CD4-positive, alpha-beta memory T cell (primary cell): ENCODE data around the gene MAP3K20. TPM values are rescaled to one million over a fixed set of nuclear protein-coding genes. Genes with fewer than 3 reads are reported as not detected.
"Not testable (repeated sequence)": the region's sequence is repeated elsewhere in the genome, so short reads cannot be mapped to it uniquely, and the experiment has no call there.

Experiments used
- CTCF ChIA-PET: fragments of 350-600 bp; sonication (Branson Sonifier 250); formaldehyde crosslinking; loops from one replicate; lab custom pipeline; 2021; ENCODE audit warnings: inconsistent platforms; ENCODE audit not compliant: partially characterized antibody; lab: Charles Lee
- POLR2A ChIA-PET: fragments of 350-600 bp; sonication (Branson Sonifier 250); formaldehyde crosslinking; loops from one replicate; lab custom pipeline; 2021; ENCODE audit not compliant: partially characterized antibody; lab: Charles Lee
- DNase-seq, 5 donors: peaks; one replicate each; pipeline versions ENCODE4 v3.0.0 to v3.0.0-alpha.2; 2020 to 2022; ENCODE audit warnings: mixed read lengths in 1 of 5
- H3K27ac ChIP-seq: one replicate; pipeline ENCODE4 v1.7.0; 2013; ENCODE audit warnings: low read depth, low read length
- H3K27me3 ChIP-seq: 2 replicates; pipeline ENCODE4 v1.7.0; 2013; ENCODE audit warnings: mild to moderate bottlenecking, low read length, moderate library complexity; ENCODE audit not compliant: insufficient read depth
- H3K36me3 ChIP-seq: 2 replicates; pipeline ENCODE4 v1.7.0; 2013; ENCODE audit warnings: mild to moderate bottlenecking, low read length, moderate library complexity; ENCODE audit not compliant: insufficient read depth
- H3K4me1 ChIP-seq: 2 replicates; pipeline ENCODE4 v1.7.0; 2013; ENCODE audit warnings: mild to moderate bottlenecking, low read length, moderate library complexity; ENCODE audit not compliant: insufficient read depth
- H3K4me3 ChIP-seq, 2 donors: one replicate each; pipeline ENCODE4 v1.7.0; 2013; ENCODE audit warnings: low read length in 2 of 2, mild to moderate bottlenecking in 1 of 2
- H3K9me3 ChIP-seq, 2 donors: one replicate each; pipeline ENCODE4 v1.7.0; 2013; ENCODE audit warnings: low read length in 2 of 2, control low read depth in 1 of 2; ENCODE audit not compliant: control insufficient read depth in 1 of 2
- H3K27ac Mint-ChIP-seq, 7 donors: one replicate each; pipeline ENCODE4 v1.8.0; 2020 to 2021; ENCODE audit warnings: mixed read lengths in 7 of 7, mild to moderate bottlenecking in 6 of 7, inconsistent platforms in 3 of 7, moderate library complexity in 3 of 7
- H3K27me3 Mint-ChIP-seq, 2 donors: one replicate each; pipeline ENCODE4 v1.8.0; 2020 to 2021; ENCODE audit warnings: mixed read lengths in 2 of 2
- H3K36me3 Mint-ChIP-seq, 2 donors: one replicate each; pipeline ENCODE4 v1.8.0; 2020 to 2021; ENCODE audit warnings: mixed read lengths in 2 of 2, inconsistent platforms in 1 of 2, mild to moderate bottlenecking in 1 of 2
- H3K4me1 Mint-ChIP-seq, 4 donors: one replicate each; pipeline ENCODE4 v1.8.0; 2020 to 2021; ENCODE audit warnings: mixed read lengths in 4 of 4, mild to moderate bottlenecking in 1 of 4
- H3K4me3 Mint-ChIP-seq, 8 donors: one replicate each; pipeline ENCODE4 v1.8.0; 2020 to 2021; ENCODE audit warnings: mixed read lengths in 8 of 8, mild to moderate bottlenecking in 7 of 8, moderate library complexity in 6 of 8, inconsistent platforms in 3 of 8
- H3K9me3 Mint-ChIP-seq, 8 donors: one replicate each; pipeline ENCODE4 v1.8.0; 2020 to 2021; ENCODE audit warnings: mixed read lengths in 8 of 8, mild to moderate bottlenecking in 5 of 8, inconsistent platforms in 3 of 8, moderate library complexity in 1 of 8
- intact Hi-C: fragments of 100-400 bp; cut with micrococcal nuclease; formaldehyde crosslinking; loops from one replicate; pipeline ENCODE4 v1.15.1; 2023
- polyA plus RNA-seq, 2 donors: library from polyadenylated mRNA; unstranded; fragments of 300-500 nt; fragmentation: Illumina TruSeq; gene quantifications; one replicate each; pipeline ENCODE4 v1.2.3, GENCODE V29; 2021
- total RNA-seq, 2 experiments: library from RNA; stranded (reverse); gene quantifications; one replicate each; pipeline ENCODE4 v1.2.3, GENCODE V29; 2021

MAP3K20 gene
- total and polyA plus RNA-seq, 4 experiments from 2014 or later, result 0.67 to 2.5 (median 0.82) TPM

GRCh38 chr2:173174339-173174738 lies 98.7 kb downstream of the MAP3K20 start:
- H3K36me3 ChIP-seq, H3K4me1 Mint-ChIP-seq, intact Hi-C loops, POLR2A ChIA-PET, DNase-seq, H3K27ac Mint-ChIP-seq, H3K4me3 ChIP-seq, H3K9me3 ChIP-seq, H3K27ac ChIP-seq, H3K4me3 Mint-ChIP-seq, H3K9me3 Mint-ChIP-seq, H3K27me3 ChIP-seq, H3K4me1 ChIP-seq, H3K27me3 Mint-ChIP-seq, H3K36me3 Mint-ChIP-seq: not testable (repeated sequence)
- CTCF ChIA-PET, result interaction anchor here (1.0 kb wide), 1 partner anchor 146 kb away, joined by 3 read pairs; no protein-coding TSS in a partner anchor

GRCh38 chr2:173175222-173175621 lies 99.6 kb downstream of the MAP3K20 start:
- no peak overlapping the region for H3K4me3 Mint-ChIP-seq
- ChIA-PET CTCF (interaction anchor here (1.0 kb wide), 1 partner anchor 147 kb away, joined by 3 read pairs; no protein-coding TSS in a partner anchor), POLR2A (no interaction called here)
- H3K36me3 Mint-ChIP-seq, result no peaks in the 10 kb centered on the region
- H3K4me1 Mint-ChIP-seq, result no peaks in the 10 kb centered on the region
- Histone ChIP-seq H3K4me1 (no peaks in the 10 kb centered on the region), H3K4me3 (no peak overlapping the region), H3K27me3 (no peaks in the 10 kb centered on the region), H3K9me3 (no peaks in the 10 kb centered on the region), H3K27ac (no peak overlapping the region), H3K36me3 (no peaks in the 10 kb centered on the region)
- no peak overlapping the region for H3K27ac Mint-ChIP-seq
- no peak for DNase-seq
- intact Hi-C loops, result no loop called here
- peaks cover 2 to 3% of the 10 kb centered on the region in 2 donors for H3K27me3 Mint-ChIP-seq
- peaks cover 0 to 4% (median 0%) of the 10 kb centered on the region in 8 donors for H3K9me3 Mint-ChIP-seq

DNA sequence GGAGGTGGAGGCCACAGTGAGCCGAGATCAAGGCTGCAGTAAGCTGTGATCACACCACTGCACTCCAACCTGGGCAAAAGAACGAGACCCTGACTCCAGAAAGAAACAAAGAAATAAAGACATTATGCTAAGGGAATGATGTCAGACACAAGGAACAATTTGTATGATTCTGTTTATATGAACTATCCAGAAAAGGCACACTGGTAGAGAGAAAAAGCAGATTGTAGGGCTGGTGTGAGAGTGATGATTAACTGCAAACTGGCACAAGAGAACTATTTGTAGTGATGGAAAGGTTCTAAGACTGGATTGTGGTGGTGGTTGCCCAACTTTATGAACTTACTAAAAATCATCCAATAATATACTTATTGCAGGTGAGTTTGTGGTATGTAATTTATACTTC lies 106.3 kb downstream of the MAP3K20 start:
- Mint-ChIP-seq H3K36me3 (no peaks in the 10 kb centered on the region), H3K9me3 (peaks cover 0 to 8% (median 4%) of the 10 kb centered on the region in 8 donors), H3K27me3 (peaks cover 1 to 2% of the 10 kb centered on the region in 2 donors), H3K4me1 (no peaks in the 10 kb centered on the region), H3K27ac (no peak overlapping the region), H3K4me3 (no peak overlapping the region)
- ChIA-PET POLR2A (no interaction called here), CTCF (interaction anchor here (1.3 kb wide), 1 partner anchor 12 kb away, joined by 3 read pairs; no protein-coding TSS in a partner anchor)
- Histone ChIP-seq H3K4me3 (no peak overlapping the region), H3K27me3 (no peaks in the 10 kb centered on the region), H3K9me3 (no peaks in the 10 kb centered on the region), H3K27ac (no peak overlapping the region), H3K4me1 (no peaks in the 10 kb centered on the region), H3K36me3 (no peaks in the 10 kb centered on the region)
- no peak for DNase-seq
- intact Hi-C loops, result no loop called here

- Histone ChIP-seq H3K4me3 (no peak overlapping the region), H3K27me3 (no peaks in the 10 kb centered on the region), H3K36me3 (no peaks in the 10 kb centered on the region), H3K9me3 (no peaks in the 10 kb centered on the region), H3K27ac (no peak overlapping the region), H3K4me1 (no peaks in the 10 kb centered on the region)
- Mint-ChIP-seq H3K27me3 (no peaks in the 10 kb centered on the region), H3K4me1 (peaks cover 0 to 2% (median 0%) of the 10 kb centered on the region in 4 donors), H3K27ac (no peak overlapping the region), H3K9me3 (peaks cover 0 to 7% (median 4%) of the 10 kb centered on the region in 8 donors), H3K36me3 (no peaks in the 10 kb centered on the region), H3K4me3 (no peak overlapping the region)
- POLR2A ChIA-PET, result no interaction called here
- CTCF ChIA-PET, result no interaction called here
- no peak for DNase-seq
- intact Hi-C loops, result no loop called here
Observed at GRCh38 chr2:173184031-173185004, 108.7 kb downstream of the MAP3K20 start.

DNA sequence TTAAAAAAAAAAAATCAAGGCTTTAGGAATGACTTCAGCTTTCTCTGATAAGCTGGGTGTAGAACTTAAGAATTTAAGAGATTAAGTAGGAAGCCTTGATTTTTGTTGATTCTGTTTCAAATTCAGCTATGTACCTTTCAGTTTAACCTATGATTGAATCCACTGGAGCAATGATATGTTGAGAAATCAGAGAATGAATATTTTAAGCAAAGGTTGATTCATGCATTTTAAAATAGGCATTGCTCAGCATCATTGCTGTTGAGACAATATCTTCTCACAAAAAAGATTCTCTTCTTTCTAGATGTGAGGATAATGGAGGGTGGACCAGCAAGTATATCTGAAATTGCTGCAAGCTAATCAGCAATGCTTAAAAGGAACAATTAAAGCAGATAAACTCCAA lies 109.8 kb downstream of the MAP3K20 start:
- Mint-ChIP-seq H3K27me3 (no peaks in the 10 kb centered on the region), H3K4me3 (no peak overlapping the region), H3K9me3 (peaks cover 0 to 7% (median 4%) of the 10 kb centered on the region in 8 donors), H3K4me1 (peaks cover 0 to 2% (median 0%) of the 10 kb centered on the region in 4 donors), H3K36me3 (no peaks in the 10 kb centered on the region), H3K27ac (no peak overlapping the region)
- Histone ChIP-seq H3K4me3 (no peak overlapping the region), H3K27me3 (no peaks in the 10 kb centered on the region), H3K36me3 (no peaks in the 10 kb centered on the region), H3K9me3 (no peaks in the 10 kb centered on the region), H3K27ac (no peak overlapping the region), H3K4me1 (no peaks in the 10 kb centered on the region)
- DNase-seq, result no peak
- ChIA-PET CTCF (no interaction called here), POLR2A (no interaction called here)
- intact Hi-C loops, result no loop called here

DNA sequence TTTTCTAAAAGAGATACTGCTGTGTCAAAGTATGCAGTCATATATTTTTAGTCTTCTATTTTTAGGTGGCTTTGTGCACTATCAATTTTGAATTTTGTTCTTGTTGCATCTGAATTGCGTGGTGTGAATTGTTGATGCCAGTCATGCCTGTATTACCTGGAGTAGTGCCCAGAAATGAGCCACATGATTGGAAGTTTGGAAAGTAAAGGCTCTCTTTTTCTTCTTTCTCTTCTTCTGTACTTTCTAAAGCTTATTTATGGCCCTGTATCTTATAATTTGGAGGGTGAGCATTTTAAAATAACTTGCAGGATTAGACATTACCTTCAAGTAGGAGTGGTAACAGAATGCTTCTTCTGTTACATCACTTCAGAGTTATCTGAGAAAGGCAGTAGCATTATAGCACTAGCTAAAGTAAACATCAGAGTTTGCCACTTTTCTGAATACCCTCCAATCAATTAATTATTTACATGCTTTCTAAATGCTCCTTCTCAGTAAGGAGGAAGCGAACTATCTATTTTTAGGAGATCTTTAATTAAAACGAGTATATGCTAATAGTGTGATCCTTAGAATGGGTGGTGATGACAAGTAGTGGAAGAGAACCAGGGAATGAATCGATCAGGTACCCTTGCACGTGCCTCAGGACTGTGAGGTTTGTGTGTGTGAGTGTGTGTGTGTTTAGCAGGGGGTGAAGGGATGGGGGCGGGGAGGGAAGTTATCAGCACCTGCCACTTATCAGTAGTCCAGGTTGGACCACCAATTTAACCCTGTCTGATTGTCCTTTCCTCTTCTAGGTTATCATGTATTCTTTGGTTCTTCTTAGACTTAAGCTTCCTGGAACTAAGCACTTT lies 112.5 kb downstream of the MAP3K20 start:
- Mint-ChIP-seq H3K27me3 (no peaks in the 10 kb centered on the region), H3K27ac (no peak overlapping the region), H3K4me3 (no peak overlapping the region), H3K36me3 (no peaks in the 10 kb centered on the region), H3K4me1 (peaks cover 0 to 2% (median 0%) of the 10 kb centered on the region in 4 donors), H3K9me3 (no peaks in the 10 kb centered on the region)
- H3K4me1 ChIP-seq, result no peaks in the 10 kb centered on the region
- H3K9me3 ChIP-seq, result no peaks in the 10 kb centered on the region
- H3K36me3 ChIP-seq, result no peaks in the 10 kb centered on the region
- DNase-seq, result no peak
- ChIA-PET POLR2A (no interaction called here), CTCF (interaction anchor here (1.0 kb wide), 1 partner anchor 22 kb away, joined by 3 read pairs; no protein-coding TSS in a partner anchor)
- no peak overlapping the region for H3K4me3 ChIP-seq
- intact Hi-C loops, result no loop called here
- H3K27me3 ChIP-seq, result no peaks in the 10 kb centered on the region
- H3K27ac ChIP-seq, result no peak overlapping the region

DNA sequence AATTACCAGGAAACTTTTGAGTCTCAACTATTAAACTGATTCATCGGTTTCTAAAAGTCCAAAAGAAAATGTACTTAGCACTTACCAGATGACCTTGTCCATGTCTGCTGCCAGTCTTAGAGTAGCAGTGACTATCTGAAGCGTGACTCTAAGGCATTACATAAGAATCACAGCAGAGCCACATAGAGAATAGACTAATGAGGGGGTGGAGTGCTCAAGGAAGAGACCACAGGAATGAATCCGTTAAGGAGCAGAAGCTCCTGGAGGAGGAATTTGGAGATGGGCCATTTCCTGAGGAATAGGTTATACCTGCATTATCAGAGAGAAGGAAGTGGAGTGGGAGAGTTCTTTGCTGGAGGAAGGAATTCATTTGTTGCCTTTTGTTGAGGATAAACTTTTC lies 116.0 kb downstream of the MAP3K20 start:
- intact Hi-C loops, result no loop called here
- no peak for DNase-seq
- CTCF ChIA-PET, result no interaction called here
- H3K4me1 ChIP-seq, result no peaks in the 10 kb centered on the region
- H3K9me3 ChIP-seq, result no peaks in the 10 kb centered on the region
- no peak overlapping the region for H3K4me3 ChIP-seq
- no peaks in the 10 kb centered on the region for H3K36me3 Mint-ChIP-seq
- no peak overlapping the region for H3K27ac Mint-ChIP-seq
- H3K4me3 Mint-ChIP-seq, result no peak overlapping the region
- no peaks in the 10 kb centered on the region for H3K36me3 ChIP-seq
- H3K27me3 ChIP-seq, result no peaks in the 10 kb centered on the region
- POLR2A ChIA-PET, result no interaction called here
- peaks cover 0 to 2% (median 0%) of the 10 kb centered on the region in 4 donors for H3K4me1 Mint-ChIP-seq
- H3K9me3 Mint-ChIP-seq, result no peaks in the 10 kb centered on the region
- no peak overlapping the region for H3K27ac ChIP-seq
- no peaks in the 10 kb centered on the region for H3K27me3 Mint-ChIP-seq
